WERI-Rb-1 (cell line): ENCODE data around the gene SLAIN2.
"Not testable (repeated sequence)": the region's sequence is repeated elsewhere in the genome, so short reads cannot be mapped to it uniquely, and the experiment has no call there.

Experiments used
- DNase-seq: peaks from one replicate; pipeline ENCODE4 v3.0.0-alpha.2; 2020
- H3K27ac ChIP-seq: fragments of 250-450 bp; sonication (Bioruptor Pico); 2 replicates; pipeline ENCODE4 v1.5.1; 2020; ENCODE audit warnings: mild to moderate bottlenecking, moderate library complexity
- H3K27me3 ChIP-seq: fragments of 250-450 bp; sonication (Bioruptor Pico); 2 replicates; pipeline ENCODE4 v1.5.1; 2021; ENCODE audit warnings: mild to moderate bottlenecking, low read depth, moderate library complexity; ENCODE audit not compliant: insufficient read depth, severe bottlenecking
- H3K36me3 ChIP-seq: fragments of 250-450 bp; sonication (Bioruptor Pico); 2 replicates; pipeline ENCODE4 v1.5.1; 2020; ENCODE audit warnings: mild to moderate bottlenecking, moderate library complexity
- H3K4me3 ChIP-seq: 2 replicates; pipeline ENCODE4 v1.5.1; 2011; ENCODE audit warnings: low read depth, mild to moderate bottlenecking, control low read depth, low read length
- H3K9me3 ChIP-seq: fragments of 250-450 bp; sonication (Bioruptor Pico); 2 replicates; pipeline ENCODE4 v1.5.1; 2021; ENCODE audit warnings: mild to moderate bottlenecking, moderate library complexity; ENCODE audit not compliant: severe bottlenecking
- CTCF ChIP-seq: IDR thresholded peaks from 2 replicates; pipeline ENCODE4 v1.5.1; 2011; ENCODE audit warnings: low read depth, mild to moderate bottlenecking, control low read depth, inconsistent platforms, low read length

SLAIN2 gene

GRCh38 chr4:48432017-48432416 is 90.7 kb downstream of the SLAIN2 start:
- Histone ChIP-seq H3K27ac (no peak overlapping the region), H3K4me3 (no peak overlapping the region), H3K36me3 (no peaks in the 10 kb centered on the region), H3K9me3 (no peaks in the 10 kb centered on the region), H3K27me3 (no peaks in the 10 kb centered on the region)
- no peak for DNase-seq
- TF ChIP-seq CTCF = no peak

GRCh38 chr4:48436318-48436717 is 95.0 kb downstream of the SLAIN2 start:
- TF ChIP-seq CTCF = no peak

GRCh38 chr4:48439988-48440387 is 98.7 kb downstream of the SLAIN2 start:
- H3K27me3 ChIP-seq = no peaks in the 10 kb centered on the region
- H3K36me3 ChIP-seq = no peaks in the 10 kb centered on the region
- H3K4me3 ChIP-seq = no peak overlapping the region
- TF ChIP-seq CTCF = no peak
- no peak for DNase-seq
- no peak overlapping the region for H3K27ac ChIP-seq
- H3K9me3 ChIP-seq = no peaks in the 10 kb centered on the region

More at GRCh38 chr4:48436318-48436717, 95.0 kb downstream of the SLAIN2 start:
- DNase-seq = no peak
- Histone ChIP-seq H3K36me3 (no peaks in the 10 kb centered on the region), H3K9me3 (no peaks in the 10 kb centered on the region), H3K27ac (no peak overlapping the region), H3K27me3 (no peaks in the 10 kb centered on the region), H3K4me3 (no peak overlapping the region)

GRCh38 chr4:48440914-48441313 is 99.6 kb downstream of the SLAIN2 start:
- H3K36me3 ChIP-seq, H3K27me3 ChIP-seq, H3K27ac ChIP-seq, DNase-seq, H3K4me3 ChIP-seq, H3K9me3 ChIP-seq: not testable (repeated sequence)

- Histone ChIP-seq H3K4me3 (no peak overlapping the region), H3K27ac (no peak overlapping the region), H3K36me3 (no peaks in the 10 kb centered on the region), H3K9me3 (no peaks in the 10 kb centered on the region), H3K27me3 (no peaks in the 10 kb centered on the region)
- TF ChIP-seq CTCF = no peak
- DNase-seq = no peak
Observed at GRCh38 chr4:48445704-48446103, 104.4 kb downstream of the SLAIN2 start.

- Histone ChIP-seq H3K36me3 (no peaks in the 10 kb centered on the region), H3K27ac (no peak overlapping the region), H3K9me3 (no peaks in the 10 kb centered on the region), H3K27me3 (no peaks in the 10 kb centered on the region), H3K4me3 (no peak overlapping the region)
- TF ChIP-seq CTCF = no peak
- DNase-seq = no peak
Observed at GRCh38 chr4:48446642-48447041, 105.3 kb downstream of the SLAIN2 start.
